Hair follicular keratinocyte (primary cell): ENCODE measurements around the gene NHSL2. TPM values are rescaled to one million over a fixed set of nuclear protein-coding genes. Genes with fewer than 3 reads are reported as not detected.

ENCODE experiments used
- total RNA-seq: library from RNA; depleted of rRNA; stranded (reverse); fragments of >200 nt; gene quantifications from 2 replicates; pipeline ENCODE4 v1.2.3, GENCODE V29; 2015

NHSL2 gene
- under 0.01 TPM in 2 replicates for total RNA-seq

GRCh38 chrX:71910643-71910985, at the start of gene NHSL2:
Gene NHSL2 (plus strand): TSS chrX:71910845.

GRCh38 chrX:72131317-72132294, 221.0 kb downstream of the NHSL2 start, which contains the start of gene RTL5:
Gene RTL5 (minus strand): TSS chrX:72131915.

GRCh38 chrX:72181178-72182125, 270.8 kb downstream of the NHSL2 start, which contains the start of gene PIN4:
Gene PIN4 (plus strand): TSS chrX:72181757. CDS start chrX:72181786, 29 bp downstream.

Other genes starting within 250 kb of the NHSL2 start
- not detected in 2 replicates for gene CXorf49, start 192.6 kb upstream of the NHSL2 start, total RNA-seq
- gene CXorf49B, start 147.5 kb upstream of the NHSL2 start, total RNA-seq: not detected in 2 replicates
- gene RTL5, start 221.1 kb downstream of the NHSL2 start, total RNA-seq: not detected in 2 replicates